ENCODE data around the gene CT45A1.
A peak's percentile ranks its signal among the peaks of the same experiment; 100 is the strongest.
"Not testable (repeated sequence)": the region's sequence is repeated elsewhere in the genome, so short reads cannot be mapped to it uniquely, and the experiment has no call there.

Gene CT45A1

GRCh38 chrX:135713183-135713689 is at the start of gene CT45A1:
Gene CT45A1 (plus strand): TSS chrX:135713639. CDS start chrX:135718941, 5,302 bp downstream.
- not testable (repeated sequence) for DNase-seq (ENCODE audit: low read depth)

GRCh38 chrX:135672979-135673378 is 40.5 kb upstream of the CT45A1 start:
- DNase-seq (ENCODE audit: low read depth); H3K4me3 ChIP-seq (ENCODE audit: control insufficient read depth, low read depth, low read length): not testable (repeated sequence)

More at GRCh38 chrX:135713183-135713689, at the start of gene CT45A1:
- H3K4me3 ChIP-seq (ENCODE audit: control insufficient read depth, low read depth, low read length), result not testable (repeated sequence)
- TF ChIP-seq CTCF (conservative IDR thresholded peaks at IDR 0.05; ENCODE audit: control insufficient read depth, insufficient read depth, low read depth, low read length), result peak; percentile 3

GRCh38 chrX:135688137-135688536 is 25.3 kb upstream of the CT45A1 start:
- DNase-seq (ENCODE audit: low read depth), result no peak
- no peak for TF ChIP-seq CTCF (conservative IDR thresholded peaks at IDR 0.05; ENCODE audit: control insufficient read depth, insufficient read depth, low read depth, low read length)
- H3K4me3 ChIP-seq (ENCODE audit: control insufficient read depth, low read depth, low read length), result no peak overlapping the region

GRCh38 chrX:135695471-135695870 is 18.0 kb upstream of the CT45A1 start:
- no peak for TF ChIP-seq CTCF (conservative IDR thresholded peaks at IDR 0.05; ENCODE audit: control insufficient read depth, insufficient read depth, low read depth, low read length)
- no peak overlapping the region for H3K4me3 ChIP-seq (ENCODE audit: control insufficient read depth, low read depth, low read length)
- no peak for DNase-seq (ENCODE audit: low read depth)

- DNase-seq (ENCODE audit: low read depth), result no peak
- TF ChIP-seq CTCF (conservative IDR thresholded peaks at IDR 0.05; ENCODE audit: control insufficient read depth, insufficient read depth, low read depth, low read length), result no peak
- no peak overlapping the region for H3K4me3 ChIP-seq (ENCODE audit: control insufficient read depth, low read depth, low read length)
Measured at GRCh38 chrX:135697601-135698000, 15.8 kb upstream of the CT45A1 start.

GRCh38 chrX:135698924-135699323 is 14.5 kb upstream of the CT45A1 start:
- TF ChIP-seq CTCF (conservative IDR thresholded peaks at IDR 0.05; ENCODE audit: control insufficient read depth, insufficient read depth, low read depth, low read length), result no peak

GRCh38 chrX:135707880-135708279 is 5.6 kb upstream of the CT45A1 start:
- DNase-seq (ENCODE audit: low read depth), result peak; percentile 1
- no peak overlapping the region for H3K4me3 ChIP-seq (ENCODE audit: control insufficient read depth, low read depth, low read length)
- TF ChIP-seq CTCF (conservative IDR thresholded peaks at IDR 0.05; ENCODE audit: control insufficient read depth, insufficient read depth, low read depth, low read length), result no peak

More at GRCh38 chrX:135698924-135699323, 14.5 kb upstream of the CT45A1 start:
- DNase-seq (ENCODE audit: low read depth), result no peak
- H3K4me3 ChIP-seq (ENCODE audit: control insufficient read depth, low read depth, low read length), result no peak overlapping the region
